GM12865 (cell line): ENCODE data around the gene PALM.
A peak's percentile ranks its signal among the peaks of the same experiment; 100 is the strongest.
"Not testable (repeated sequence)": the region's sequence is repeated elsewhere in the genome, so short reads cannot be mapped to it uniquely, and the experiment has no call there.

ENCODE experiments used
- DNase-seq: peaks from one replicate; pipeline ENCODE4 v3.0.0; 2010; ENCODE audit warnings: low read depth
- H3K4me3 ChIP-seq: 2 replicates; pipeline ENCODE4 v1.5.1; 2011; ENCODE audit warnings: mild to moderate bottlenecking, low read depth, low read length, control low read depth
- CTCF ChIP-seq: IDR thresholded peaks from 2 replicates; pipeline ENCODE4 v1.5.1; 2011; ENCODE audit warnings: low read length, control low read depth, low read depth, inconsistent platforms; ENCODE audit not compliant: insufficient read depth; ENCODE audit errors: missing control alignments

Gene PALM

GRCh38 chr19:722553-723101, 13.9 kb downstream of the PALM start:
- no peak for TF ChIP-seq CTCF
- DNase-seq = peak; percentile 48
- no peak overlapping the region for H3K4me3 ChIP-seq

GRCh38 chr19:723247-723646, 14.5 kb downstream of the PALM start:
- TF ChIP-seq CTCF = no peak
- no peak overlapping the region for H3K4me3 ChIP-seq
- DNase-seq = no peak

- no peak for TF ChIP-seq CTCF
- H3K4me3 ChIP-seq = no peak overlapping the region
- no peak for DNase-seq
Measured at GRCh38 chr19:723714-724113, 15.0 kb downstream of the PALM start.

GRCh38 chr19:725461-726089, 16.8 kb downstream of the PALM start:
- DNase-seq = no peak
- H3K4me3 ChIP-seq = no peak overlapping the region
- TF ChIP-seq CTCF = no peak

GRCh38 chr19:726993-727956, 18.5 kb downstream of the PALM start:
- H3K4me3 ChIP-seq = no peak overlapping the region
- TF ChIP-seq CTCF = no peak
- no peak for DNase-seq

GRCh38 chr19:728011-728410, 19.3 kb downstream of the PALM start:
- no peak for DNase-seq
- no peak for TF ChIP-seq CTCF
- no peak overlapping the region for H3K4me3 ChIP-seq

GRCh38 chr19:729564-729963, 20.8 kb downstream of the PALM start:
- not testable (repeated sequence) for DNase-seq, H3K4me3 ChIP-seq
